Measurements from ENCODE around the gene MFRP.

The MFRP gene

GRCh38 chr11:119372260-119373058 lies 26.0 kb upstream of the MFRP start:
- no peak for DNase-seq

DNA sequence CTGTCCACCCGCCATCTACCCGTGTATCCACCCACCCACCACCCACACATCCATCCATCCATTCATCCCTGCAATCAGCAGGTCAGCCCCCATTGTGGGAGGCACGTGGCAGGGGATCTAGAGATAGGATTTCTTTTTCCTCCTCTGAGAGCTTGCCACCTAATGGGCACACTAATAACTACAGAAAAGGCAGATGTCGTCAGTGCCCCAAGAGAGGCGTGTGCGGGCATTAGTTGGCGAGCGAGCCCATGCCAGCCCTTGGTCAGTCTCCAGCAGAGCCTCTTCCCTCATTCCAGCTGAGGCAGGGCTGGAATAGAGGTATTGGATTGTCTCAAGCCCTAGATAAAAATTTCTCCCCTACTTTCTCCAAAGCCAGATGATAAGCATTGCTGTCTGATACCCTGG lies 25.3 kb upstream of the MFRP start:
- no peak for DNase-seq

DNA sequence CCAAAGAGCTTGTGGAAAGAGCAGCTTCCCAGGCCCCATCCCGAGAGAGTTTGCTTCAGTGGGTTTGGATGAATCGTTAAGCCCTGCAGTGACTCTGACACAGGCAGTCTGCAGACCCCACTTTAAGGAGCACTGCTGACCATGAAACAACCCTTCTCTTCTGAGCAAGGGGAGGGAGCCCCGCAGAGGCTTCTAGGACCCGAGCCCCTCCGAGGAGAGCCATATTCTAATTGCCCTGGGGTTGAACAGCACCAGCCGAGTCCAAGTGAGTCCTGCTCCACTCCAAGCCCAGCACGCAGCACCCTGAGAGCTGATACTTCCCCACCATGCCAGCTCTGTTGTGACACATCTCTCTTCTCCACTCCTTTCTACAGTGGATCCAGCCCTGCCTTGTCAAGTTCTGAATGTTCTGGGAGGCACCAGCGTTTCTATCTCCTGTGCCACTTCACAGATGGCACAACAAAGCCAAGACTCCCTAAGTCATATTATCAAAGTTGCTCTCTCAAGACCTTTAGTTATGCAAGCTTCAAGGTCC lies 24.6 kb upstream of the MFRP start:
- DNase-seq: no peak

DNA sequence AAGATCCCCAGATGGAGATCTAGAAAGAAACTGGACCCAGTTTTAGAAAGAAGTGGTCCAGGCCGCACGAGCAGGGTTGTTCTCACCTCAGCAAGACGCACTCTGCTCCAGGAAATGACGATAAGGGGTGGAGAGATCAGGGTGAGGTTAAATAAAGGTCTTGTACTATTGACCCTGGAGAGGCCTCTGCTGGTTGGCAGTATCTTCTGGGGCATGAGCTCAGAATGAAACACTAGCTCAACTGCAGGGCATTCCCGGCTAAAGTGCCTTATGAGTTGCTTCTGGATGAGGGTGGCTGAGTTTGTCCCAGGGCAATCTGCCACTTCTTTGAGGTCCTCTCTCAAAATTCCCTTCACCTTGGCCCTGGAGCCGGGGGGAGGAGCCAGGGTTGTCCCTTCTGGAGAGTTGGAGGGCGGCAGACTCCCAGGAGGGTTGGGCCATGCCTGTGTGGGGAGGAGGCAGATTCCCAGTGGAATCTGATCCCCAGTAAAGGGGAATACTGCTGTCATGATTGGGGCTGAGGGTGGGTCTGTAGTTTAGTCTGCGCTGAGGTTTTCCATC lies 24.1 kb upstream of the MFRP start:
- no peak for DNase-seq

- DNase-seq: no peak
These were observed 22.8 kb upstream of the MFRP start for GRCh38 chr11:119369132-119369925.

DNA sequence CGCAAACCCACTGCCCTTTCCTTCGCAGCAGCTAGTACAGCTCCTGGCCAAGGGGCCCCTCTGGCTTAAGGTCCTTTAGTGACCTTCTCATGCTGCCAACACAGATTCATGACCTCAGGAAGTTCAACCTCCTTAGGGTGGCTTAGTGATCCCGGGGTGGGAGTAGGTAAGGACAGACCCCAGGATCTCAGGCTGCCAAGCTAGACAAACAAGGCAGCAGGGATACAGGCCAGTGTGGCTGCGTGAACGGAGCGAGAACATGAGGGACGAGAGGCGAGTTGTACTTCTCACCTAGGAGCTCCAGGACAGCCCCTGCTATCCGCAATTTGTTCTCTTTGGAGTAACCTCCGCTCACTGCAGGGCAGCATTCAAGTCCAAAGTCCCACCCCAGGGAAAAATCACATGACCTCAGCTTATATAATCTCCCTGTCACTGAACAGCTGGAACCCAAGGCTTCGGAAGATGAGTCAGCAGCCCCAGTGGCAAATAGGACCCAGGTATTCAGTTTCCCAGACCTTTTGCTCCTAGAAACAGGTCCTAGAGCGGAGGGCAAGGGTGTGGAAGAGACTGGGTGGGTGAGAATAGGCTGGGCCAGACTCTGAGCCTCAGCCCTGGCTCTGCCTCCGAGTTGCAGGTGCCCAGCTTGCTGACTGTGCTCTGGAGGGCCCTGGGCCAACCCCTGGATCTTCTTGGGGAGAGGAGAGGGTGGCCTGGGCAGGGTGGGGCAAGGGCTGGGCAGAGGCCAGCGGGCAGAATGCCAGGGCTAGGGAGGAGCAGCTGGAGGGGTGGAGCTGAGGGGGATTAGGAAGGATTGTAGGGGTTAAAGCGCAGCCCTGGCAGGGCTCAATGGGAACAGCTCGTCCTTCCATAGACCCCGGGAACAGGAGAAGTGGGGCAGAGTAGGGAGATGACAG lies 21.9 kb upstream of the MFRP start:
- DNase-seq: no peak

GRCh38 chr11:119367661-119368120 lies 21.2 kb upstream of the MFRP start:
- DNase-seq: peak; percentile 39

- DNase-seq: peak; percentile 29
These were observed 20.4 kb upstream of the MFRP start for GRCh38 chr11:119366690-119367620.

- DNase-seq: peak; percentile 60
These were observed 18.6 kb upstream of the MFRP start for GRCh38 chr11:119365071-119365591.

GRCh38 chr11:119363851-119364590 lies 17.5 kb upstream of the MFRP start:
- peak; percentile 84 for DNase-seq

DNA sequence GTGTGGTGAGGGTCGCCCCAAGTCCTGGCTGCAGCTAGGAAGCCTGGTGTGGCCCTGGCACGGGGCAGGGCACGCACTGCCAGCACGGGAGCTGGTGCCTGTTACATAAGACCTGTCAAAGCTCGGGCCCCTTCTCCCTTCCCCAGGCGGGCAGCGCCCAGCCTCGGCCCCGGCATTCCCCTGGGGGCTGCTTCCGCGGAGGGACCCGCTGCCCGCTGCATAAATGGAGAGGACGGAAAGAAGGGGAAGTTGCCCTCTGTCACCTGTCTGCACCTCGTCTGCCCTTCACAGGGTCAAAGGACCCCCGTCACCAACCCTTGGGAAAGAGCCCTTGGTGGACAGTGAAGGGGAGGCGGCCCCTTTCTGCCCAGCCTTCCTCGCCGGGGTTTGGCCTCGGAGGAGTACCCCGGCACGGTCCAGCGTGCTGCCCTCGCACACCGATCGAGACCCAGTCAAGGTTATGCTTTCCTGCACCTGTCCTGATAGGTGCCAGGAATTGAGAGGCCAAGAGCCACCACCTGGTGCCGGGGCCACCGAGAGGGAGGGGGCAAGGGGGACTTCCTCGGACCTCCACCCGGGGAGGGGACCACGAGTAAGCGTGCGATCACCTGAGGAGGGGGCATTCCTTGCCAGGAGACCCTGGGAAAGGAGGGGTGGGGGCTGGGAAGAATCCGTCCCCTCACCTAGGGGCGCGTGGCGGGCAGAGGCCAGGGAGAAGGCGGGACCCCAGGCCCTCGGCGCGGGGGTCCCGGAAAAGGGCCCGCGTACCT lies 16.8 kb upstream of the MFRP start:
- DNase-seq: no peak

- no peak for DNase-seq
These were observed 16.2 kb upstream of the MFRP start for GRCh38 chr11:119362741-119363080.

DNA sequence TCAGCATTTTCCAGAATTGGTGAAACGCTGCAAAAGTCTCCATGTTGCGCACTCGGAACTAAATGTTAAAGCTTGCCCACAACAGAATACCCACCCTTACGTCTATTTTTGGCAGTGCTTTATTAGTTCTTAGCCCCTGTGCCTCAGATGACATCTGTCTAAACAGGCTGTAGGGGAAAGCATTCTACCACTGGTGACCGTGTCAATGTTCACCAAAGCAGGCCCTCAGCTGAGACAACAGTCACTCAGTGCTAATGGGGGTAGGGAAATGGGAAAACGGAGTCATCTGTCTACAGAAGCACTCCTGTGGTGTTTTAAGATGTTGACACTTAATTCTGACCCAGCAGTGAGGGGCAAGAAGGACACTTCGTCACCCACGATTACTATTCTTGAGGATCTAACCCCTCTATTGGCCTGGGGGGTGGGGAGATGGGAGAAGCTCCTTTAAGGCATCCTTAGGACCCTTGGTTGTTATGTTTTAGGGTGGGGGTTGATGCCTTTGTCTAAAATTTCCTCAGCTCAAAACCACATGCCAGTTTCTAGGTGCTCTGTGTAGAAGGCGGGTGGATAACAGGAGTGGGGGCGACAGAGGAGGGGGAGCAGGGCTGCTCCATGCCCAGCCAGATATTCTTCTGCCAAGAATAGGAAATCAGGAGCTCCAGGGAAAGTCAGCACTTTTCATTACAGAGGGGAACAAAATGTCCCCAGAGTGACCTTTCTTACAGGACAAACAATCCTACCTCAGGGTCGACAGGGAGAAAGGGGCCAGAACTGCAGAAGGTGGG lies 15.6 kb upstream of the MFRP start:
- DNase-seq: peak; percentile 66

DNA sequence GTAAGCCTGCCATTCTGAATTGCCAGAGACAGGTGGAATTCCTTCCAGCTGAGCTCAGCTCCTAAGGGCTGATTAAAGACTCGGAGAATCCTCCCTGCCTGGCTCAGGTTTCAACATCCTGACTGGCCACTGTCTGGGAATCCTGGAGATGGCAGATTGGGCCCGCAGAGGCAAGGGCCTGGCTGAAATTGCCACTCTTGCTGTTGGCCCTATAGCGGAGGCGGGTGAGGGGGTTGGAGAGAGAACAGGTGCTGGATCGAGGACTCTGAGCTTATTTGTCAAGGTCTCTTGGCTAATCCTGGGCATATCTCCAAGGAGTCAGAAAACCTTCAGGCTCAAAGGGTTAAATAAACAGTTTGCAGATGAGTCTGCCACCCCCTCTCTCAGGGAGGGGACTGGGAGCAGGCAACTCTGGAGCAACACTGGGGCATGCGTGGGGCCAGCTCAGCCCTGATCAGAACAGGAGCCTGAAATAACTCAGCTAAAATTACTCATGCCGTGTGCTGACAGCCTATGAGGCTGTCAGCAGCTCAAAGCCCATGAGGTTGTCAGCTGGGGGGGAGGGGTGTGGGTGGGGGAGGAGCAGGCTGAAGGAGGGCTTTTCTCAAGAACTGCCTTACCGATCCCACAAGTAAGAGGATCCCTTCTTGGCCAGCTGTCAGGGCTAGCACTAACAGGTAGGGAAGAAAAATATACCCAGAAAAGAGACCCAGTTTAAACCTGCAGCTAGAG lies 14.7 kb upstream of the MFRP start:
- peak; percentile 88 for DNase-seq

DNA sequence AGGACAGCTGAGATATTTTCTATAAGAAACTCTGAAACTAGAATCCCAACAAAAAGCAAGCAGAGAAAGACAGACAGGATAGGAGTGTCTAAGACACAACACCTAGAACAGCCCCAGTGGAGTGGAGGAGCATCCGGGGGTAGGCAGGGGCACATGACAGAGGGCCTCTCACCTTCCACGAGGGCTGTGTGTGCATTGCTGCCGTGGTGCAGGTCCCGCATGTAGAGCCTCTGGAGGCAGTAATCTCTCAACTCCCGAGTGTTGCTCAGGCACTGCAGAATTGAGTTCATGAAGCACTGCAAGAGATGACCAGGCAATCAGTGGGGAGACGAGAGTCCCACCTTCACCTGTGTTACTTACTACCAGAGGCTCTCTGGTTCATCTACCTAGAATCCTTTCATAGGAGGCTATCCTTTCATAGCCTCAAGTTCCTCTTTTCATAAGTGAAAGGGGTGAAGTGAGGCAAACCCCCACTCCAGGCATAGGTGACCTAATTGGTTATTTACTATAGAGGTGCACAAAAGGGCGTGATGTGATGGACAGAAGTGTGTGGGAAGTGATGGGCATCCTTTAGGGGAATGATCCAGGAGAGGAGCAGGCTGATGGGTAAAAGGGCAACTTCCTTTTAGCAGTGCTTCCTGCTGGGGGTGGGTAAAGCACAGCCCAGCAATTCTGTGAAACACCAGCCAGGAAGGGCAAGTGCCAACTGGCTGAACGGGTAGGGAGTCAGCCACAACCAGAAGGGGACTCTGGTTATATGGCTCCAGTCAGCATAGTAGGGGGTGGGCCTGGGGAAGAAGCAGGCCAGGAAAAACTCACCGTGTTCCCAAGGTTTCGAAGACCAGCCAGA lies 13.1 kb upstream of the MFRP start:
- peak; percentile 61 for DNase-seq

GRCh38 chr11:119357074-119357473 lies 10.6 kb upstream of the MFRP start:
- DNase-seq: no peak
